Activated CD4-positive, alpha-beta memory T cell treated with anti-CD3 and anti-CD28 coated beads for 36 hours (primary cell): Measurements from ENCODE around the gene CKLF. TPM values are rescaled to one million over a fixed set of nuclear protein-coding genes. Genes with fewer than 3 reads are reported as not detected.
"Not testable (repeated sequence)": the region's sequence is repeated elsewhere in the genome, so short reads cannot be mapped to it uniquely, and the experiment has no call there.

ENCODE experiments used
- CTCF ChIA-PET: fragments of 350-600 bp; sonication (Branson Sonifier 250); formaldehyde crosslinking; loops from one replicate; lab custom pipeline; 2021; ENCODE audit warnings: antibody characterized with exemption, inconsistent platforms; lab: Charles Lee
- POLR2A ChIA-PET: fragments of 350-600 bp; sonication (Branson Sonifier 250); formaldehyde crosslinking; loops from one replicate; lab custom pipeline; 2021; ENCODE audit warnings: antibody characterized with exemption; lab: Charles Lee
- DNase-seq: peaks from one replicate; pipeline ENCODE4 v3.0.0-alpha.2; 2020
- H3K27ac Mint-ChIP-seq: one replicate; pipeline ENCODE4 v1.8.0; 2021; ENCODE audit warnings: mixed read lengths
- H3K27me3 Mint-ChIP-seq: one replicate; pipeline ENCODE4 v1.8.0; 2021; ENCODE audit warnings: mixed read lengths
- H3K36me3 Mint-ChIP-seq: one replicate; pipeline ENCODE4 v1.8.0; 2021; ENCODE audit warnings: mixed read lengths
- H3K4me1 Mint-ChIP-seq: one replicate; pipeline ENCODE4 v1.8.0; 2021; ENCODE audit warnings: low read depth, mixed read lengths
- H3K4me3 Mint-ChIP-seq: one replicate; pipeline ENCODE4 v1.8.0; 2021; ENCODE audit warnings: mild to moderate bottlenecking, mixed read lengths
- H3K9me3 Mint-ChIP-seq: one replicate; pipeline ENCODE4 v1.8.0; 2021; ENCODE audit warnings: mixed read lengths
- intact Hi-C: fragments of 100-400 bp; cut with micrococcal nuclease; formaldehyde crosslinking; loops from one replicate; pipeline ENCODE4 v1.15.1; 2023
- total RNA-seq, 2 experiments: library from RNA; stranded (reverse); gene quantifications; one replicate each; pipeline ENCODE4 v1.2.3, GENCODE V29; 2021

The CKLF gene
- total RNA-seq, 2 experiments from 2014 or later, result 167 to 173 TPM

DNA sequence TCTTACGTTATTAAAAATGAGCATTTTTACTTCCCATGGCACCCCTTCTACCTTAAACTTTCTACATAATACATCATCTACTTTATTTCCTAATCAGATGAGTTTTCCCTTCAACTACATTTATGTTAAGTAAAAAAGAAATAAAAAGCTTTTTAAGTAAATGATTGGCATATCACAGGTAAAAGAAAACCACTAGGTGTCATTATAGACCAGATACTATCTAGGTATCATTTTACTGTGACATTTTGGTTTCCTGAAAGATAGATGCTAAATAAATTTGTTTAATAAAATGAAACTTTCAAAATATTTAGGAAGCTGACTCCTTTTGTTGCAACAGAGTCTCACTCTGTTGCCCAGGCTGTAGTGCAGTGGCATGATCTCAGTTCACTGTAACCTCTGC, 10.0 kb downstream of the CKLF start:
- H3K9me3 Mint-ChIP-seq, result peaks cover 2% of the 10 kb centered on the region
- POLR2A ChIA-PET, result interaction anchor here (1.0 to 2.2 kb wide), 4 partner anchors 9 to 42 kb away, joined by 4 to 27 read pairs (median 14); partner anchors contain the start of genes CKLF and CMTM3

DNA sequence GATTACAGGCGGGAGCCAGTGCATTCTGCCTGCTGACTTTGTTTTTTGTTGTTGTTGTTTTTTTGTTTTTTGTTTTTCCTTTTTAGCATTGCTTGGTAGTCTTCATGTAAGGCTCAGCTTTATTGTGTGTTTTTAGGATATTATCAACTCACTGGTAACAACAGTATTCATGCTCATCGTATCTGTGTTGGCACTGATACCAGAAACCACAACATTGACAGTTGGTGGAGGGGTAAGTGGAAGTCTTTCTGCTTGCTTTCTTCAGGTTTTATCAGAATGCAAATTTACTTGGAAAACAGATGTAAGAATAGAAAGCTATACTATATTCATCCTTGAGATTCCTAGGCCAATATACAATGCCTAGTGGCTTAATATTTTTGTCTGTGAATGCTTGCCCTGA, 10.6 kb downstream of the CKLF start:
- no peak overlapping the region for H3K27ac Mint-ChIP-seq
- CTCF ChIA-PET, result interaction anchor here (0.6 to 4.4 kb wide), 19 partner anchors 10 to 305 kb away, joined by 3 to 44 read pairs (median 4); partner anchors contain the start of genes CKLF and CMTM3
- H3K36me3 Mint-ChIP-seq, result peaks cover 58% of the 10 kb centered on the region
- no peak overlapping the region for H3K4me3 Mint-ChIP-seq
- intact Hi-C loops, result loop anchor here (1.0 to 5.0 kb wide), 3 partner anchors 26 to 309 kb away; partner anchors contain the start of gene DYNC1LI2
- H3K9me3 Mint-ChIP-seq, result peaks cover 2% of the 10 kb centered on the region
- POLR2A ChIA-PET, result interaction anchor here (1.0 to 2.3 kb wide), 8 partner anchors 10 to 155 kb away, joined by 4 to 27 read pairs (median 5); partner anchors contain the start of genes CKLF, CMTM3 and TK2
- H3K4me1 Mint-ChIP-seq, result peaks cover 73% of the 10 kb centered on the region
- DNase-seq, result no peak
- H3K27me3 Mint-ChIP-seq, result no peaks in the 10 kb centered on the region

More for the DNA sequence above, 10.0 kb downstream of the CKLF start:
- CTCF ChIA-PET, result interaction anchor here (0.6 to 4.4 kb wide), 18 partner anchors 10 to 306 kb away, joined by 3 to 44 read pairs (median 4); partner anchors contain the start of genes CKLF and CMTM3
- DNase-seq, result no peak
- intact Hi-C loops, result loop anchor here (5.0 kb wide), 2 partner anchors 190 to 310 kb away; partner anchors contain the start of gene DYNC1LI2
- Mint-ChIP-seq H3K4me3 (no peak overlapping the region), H3K36me3 (peaks cover 57% of the 10 kb centered on the region), H3K27ac (no peak overlapping the region), H3K27me3 (no peaks in the 10 kb centered on the region), H3K4me1 (peaks cover 71% of the 10 kb centered on the region)

DNA sequence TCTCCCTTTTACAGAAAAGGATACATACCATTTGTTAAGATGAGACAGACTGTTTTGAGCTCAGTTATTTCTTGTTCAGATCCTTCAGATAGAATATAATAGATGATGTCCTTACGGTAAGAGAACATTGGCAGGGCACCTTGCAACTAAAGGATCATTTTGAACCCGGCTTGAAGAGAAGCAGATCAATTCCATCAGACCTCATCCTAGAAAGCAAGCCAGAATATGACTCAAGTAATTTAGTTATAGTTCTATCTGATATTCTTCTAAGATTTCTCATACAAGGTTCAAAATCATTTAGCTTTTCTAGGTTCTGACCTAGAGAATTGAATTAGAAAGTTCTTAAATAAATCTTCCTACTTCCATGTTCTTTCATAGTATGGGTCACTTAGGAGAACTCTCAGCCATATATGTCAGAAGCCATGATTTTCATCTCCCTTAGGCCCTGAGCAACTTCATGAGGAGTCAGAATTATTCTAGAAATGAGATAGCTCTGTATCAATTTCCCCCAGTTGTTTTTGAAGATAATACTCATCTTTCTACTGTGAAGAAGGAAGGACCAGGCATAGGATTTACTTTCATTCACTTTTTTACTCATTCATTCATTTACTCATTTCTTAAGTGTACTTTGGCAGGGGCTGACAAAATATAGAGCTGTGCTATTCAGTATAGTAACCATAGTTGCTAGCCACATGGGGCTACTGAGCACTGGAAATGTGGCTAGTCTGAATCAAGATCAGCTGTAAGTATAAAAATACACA, 11.4 kb downstream of the CKLF start:
- ChIA-PET CTCF (interaction anchor here (0.6 to 4.4 kb wide), 19 partner anchors 11 to 304 kb away, joined by 3 to 44 read pairs (median 4); partner anchors contain the start of genes CKLF and CMTM3), POLR2A (interaction anchor here (0.8 to 2.3 kb wide), 12 partner anchors 9 to 309 kb away, joined by 3 to 27 read pairs (median 4); partner anchors contain the start of genes CKLF, CMTM3 and TK2)

DNA sequence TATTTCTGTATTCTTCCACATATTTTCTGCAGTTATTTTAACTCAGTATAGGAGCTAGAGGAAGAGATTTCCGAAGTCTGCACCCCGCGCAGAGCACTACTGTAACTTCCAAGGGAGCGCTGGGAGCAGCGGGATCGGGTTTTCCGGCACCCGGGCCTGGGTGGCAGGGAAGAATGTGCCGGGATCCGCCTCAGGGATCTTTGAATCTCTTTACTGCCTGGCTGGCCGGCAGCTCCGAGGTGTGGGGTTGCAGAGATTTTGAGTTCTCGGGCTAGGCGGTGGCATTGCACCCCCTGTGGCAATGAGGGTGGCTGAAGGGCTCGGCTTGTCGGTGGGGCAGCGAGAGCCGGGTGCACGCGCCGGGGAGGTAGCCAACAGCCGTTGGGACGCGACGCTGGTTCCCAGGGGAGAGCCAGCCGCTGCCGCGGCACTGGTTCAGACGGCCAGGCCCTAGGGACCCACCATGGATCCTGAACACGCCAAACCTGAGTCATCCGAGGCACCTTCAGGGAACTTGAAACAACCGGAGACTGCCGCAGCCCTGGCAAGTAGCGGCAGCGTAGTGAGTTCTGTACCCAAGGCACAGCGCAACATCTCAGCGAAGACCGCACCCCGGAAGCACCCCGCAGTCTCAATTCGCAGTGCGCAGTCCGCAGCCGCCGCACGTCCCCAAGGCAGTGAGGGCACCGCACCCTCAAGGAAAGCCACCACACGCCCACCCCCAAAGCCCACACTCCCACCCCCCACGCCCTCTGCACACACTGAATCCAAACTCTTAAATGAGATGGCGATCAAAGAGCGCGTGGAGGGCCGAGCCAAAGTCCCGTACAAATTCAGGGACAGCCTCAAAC, 13.9 kb downstream of the CKLF start, which contains the start of gene CMTM1:
CMTM1 (plus strand) TSS at position 389 of the 851 bp plus-strand sequence; CDS start at position 464, 75 bp downstream.
- peaks cover 2% of the 10 kb centered on the region for H3K9me3 Mint-ChIP-seq
- no peaks in the 10 kb centered on the region for H3K27me3 Mint-ChIP-seq
- POLR2A ChIA-PET, result no interaction called here
- no peak within 1 kb of the TSS for H3K4me3 Mint-ChIP-seq
- no peak for DNase-seq
- peaks cover 40% of the 10 kb centered on the region for H3K36me3 Mint-ChIP-seq
- CTCF ChIA-PET, result interaction anchor here (1.4 kb wide), 1 partner anchor 42 kb away, joined by 8 read pairs; no protein-coding TSS in a partner anchor
- H3K4me1 Mint-ChIP-seq, result peaks cover 43% of the 10 kb centered on the region
- intact Hi-C loops, result no loop called here
- H3K27ac Mint-ChIP-seq, result no peak within 1 kb of the TSS

More for the DNA sequence above, 11.4 kb downstream of the CKLF start:
- H3K27ac Mint-ChIP-seq, result peak overlapping the region; percentile 75
- H3K36me3 Mint-ChIP-seq, result peaks cover 54% of the 10 kb centered on the region
- no peaks in the 10 kb centered on the region for H3K27me3 Mint-ChIP-seq
- peaks cover 2% of the 10 kb centered on the region for H3K9me3 Mint-ChIP-seq
- H3K4me1 Mint-ChIP-seq, result peaks cover 66% of the 10 kb centered on the region
- H3K4me3 Mint-ChIP-seq, result no peak overlapping the region
- intact Hi-C loops, result loop anchor here (1.0 to 5.0 kb wide), 7 partner anchors 10 to 309 kb away; partner anchors contain the start of gene DYNC1LI2
- DNase-seq, result peak; percentile 45

DNA sequence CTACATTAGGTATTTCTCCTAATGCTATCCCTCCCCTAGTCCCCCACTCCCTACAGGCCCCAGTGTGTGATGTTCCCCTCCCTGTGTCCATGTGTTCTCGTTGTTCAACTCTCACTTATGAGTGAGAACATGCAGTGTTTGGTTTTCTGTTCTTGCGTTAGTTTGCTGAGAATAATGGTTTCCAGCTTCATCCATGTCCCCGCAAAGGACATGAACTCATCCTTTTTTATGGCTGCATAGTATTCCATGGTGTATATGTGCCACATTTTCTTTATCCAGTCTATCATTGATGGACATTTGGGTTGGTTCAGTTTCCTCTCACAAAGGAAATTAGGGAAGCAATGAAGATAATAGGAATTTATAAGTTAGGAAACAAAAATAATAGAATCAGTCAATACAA, 14.9 kb downstream of the CKLF start:
- DNase-seq, H3K4me3 Mint-ChIP-seq, POLR2A ChIA-PET, intact Hi-C loops, CTCF ChIA-PET, H3K9me3 Mint-ChIP-seq, H3K27me3 Mint-ChIP-seq, H3K27ac Mint-ChIP-seq: not testable (repeated sequence)
- Mint-ChIP-seq H3K36me3 (peaks cover 35% of the 10 kb centered on the region), H3K4me1 (peaks cover 36% of the 10 kb centered on the region)

DNA sequence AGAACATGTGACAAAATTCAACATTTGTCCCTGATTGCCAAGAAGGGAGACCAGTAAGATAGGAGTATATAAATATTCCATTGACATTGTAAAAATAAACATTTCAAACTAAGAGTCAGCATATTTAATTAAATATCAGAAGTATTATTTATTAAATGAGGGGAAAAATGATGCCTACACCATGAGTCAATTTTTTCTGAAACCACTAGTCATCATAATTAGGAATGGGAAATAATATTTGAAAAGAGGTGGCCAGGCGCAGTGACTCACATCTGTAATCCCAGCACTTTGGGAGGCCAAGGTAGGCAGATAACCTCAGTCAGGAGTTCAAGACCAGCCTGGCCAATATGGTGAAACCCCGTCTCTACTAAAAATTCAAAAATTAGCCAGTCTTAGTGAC, 16.0 kb downstream of the CKLF start:
- peaks cover 27% of the 10 kb centered on the region for H3K4me1 Mint-ChIP-seq
- H3K27ac Mint-ChIP-seq, result no peak overlapping the region
- no peaks in the 10 kb centered on the region for H3K27me3 Mint-ChIP-seq
- ChIA-PET CTCF (interaction anchor here (1.3 kb wide), 1 partner anchor 40 kb away, joined by 4 read pairs; no protein-coding TSS in a partner anchor), POLR2A (no interaction called here)
- no peak overlapping the region for H3K4me3 Mint-ChIP-seq
- intact Hi-C loops, result no loop called here
- peaks cover 31% of the 10 kb centered on the region for H3K36me3 Mint-ChIP-seq
- DNase-seq, result no peak
- peaks cover 2% of the 10 kb centered on the region for H3K9me3 Mint-ChIP-seq

DNA sequence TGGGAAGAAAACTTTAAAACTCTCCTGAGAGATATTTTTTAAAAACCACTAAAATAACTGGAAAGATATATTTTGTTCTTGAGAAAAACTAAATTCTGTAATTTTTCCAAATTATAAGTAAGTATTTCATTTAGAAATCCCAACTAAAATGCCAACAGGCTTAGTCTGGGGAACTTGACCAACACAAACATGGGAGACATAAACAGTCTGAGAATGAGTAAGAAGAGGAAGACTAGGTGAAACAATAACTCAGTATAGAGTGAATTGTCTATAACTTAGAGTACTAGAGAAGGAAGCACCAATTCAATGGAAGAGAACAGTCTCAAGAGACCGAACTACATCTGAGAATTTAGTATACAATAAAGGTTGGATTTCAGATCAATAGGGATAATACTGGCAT, 16.8 kb downstream of the CKLF start:
- H3K4me3 Mint-ChIP-seq, result no peak overlapping the region
- POLR2A ChIA-PET, result interaction anchor here (0.6 kb wide), 2 partner anchors 16 to 255 kb away, joined by 3 to 4 read pairs; no protein-coding TSS in a partner anchor
- H3K4me1 Mint-ChIP-seq, result peaks cover 20% of the 10 kb centered on the region
- CTCF ChIA-PET, result interaction anchor here (0.6 to 1.8 kb wide), 5 partner anchors 39 to 193 kb away, joined by 3 to 6 read pairs (median 5); no protein-coding TSS in a partner anchor
- DNase-seq, result no peak
- no peaks in the 10 kb centered on the region for H3K27me3 Mint-ChIP-seq
- H3K36me3 Mint-ChIP-seq, result peaks cover 29% of the 10 kb centered on the region
- peaks cover 2% of the 10 kb centered on the region for H3K9me3 Mint-ChIP-seq
- intact Hi-C loops, result no loop called here
- no peak overlapping the region for H3K27ac Mint-ChIP-seq

DNA sequence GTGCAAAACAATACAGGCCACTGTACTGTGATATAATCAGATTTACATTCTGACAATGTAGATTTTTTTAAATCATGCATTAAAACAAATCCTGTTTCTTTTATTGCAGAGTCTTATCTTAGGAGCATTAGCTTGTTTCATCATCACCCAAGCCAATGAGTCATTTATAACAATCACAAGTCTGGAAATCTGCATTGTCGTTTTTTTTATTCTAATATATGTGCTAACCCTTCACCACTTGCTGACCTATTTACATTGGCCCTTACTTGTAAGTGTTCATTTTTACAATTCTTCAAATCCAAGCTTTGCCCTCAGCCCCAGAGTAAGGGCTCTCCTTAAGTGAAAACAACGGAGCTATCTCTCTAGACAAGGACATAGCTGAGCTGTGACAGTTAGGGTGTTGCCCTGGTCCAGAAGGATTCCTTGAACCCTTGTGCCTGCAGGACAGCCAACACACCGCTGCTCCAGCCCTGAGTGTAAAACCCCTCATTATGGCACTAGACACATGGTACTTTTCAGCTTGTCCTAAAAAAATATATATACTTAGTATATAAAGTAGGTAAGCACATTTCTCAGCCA, 17.5 kb downstream of the CKLF start:
- POLR2A ChIA-PET, result no interaction called here
- H3K4me3 Mint-ChIP-seq, result no peak overlapping the region
- peaks cover 2% of the 10 kb centered on the region for H3K9me3 Mint-ChIP-seq
- H3K27ac Mint-ChIP-seq, result no peak overlapping the region
- CTCF ChIA-PET, result interaction anchor here (0.7 to 1.8 kb wide), 6 partner anchors 19 to 85 kb away, joined by 3 to 5 read pairs (median 3); no protein-coding TSS in a partner anchor
- no peaks in the 10 kb centered on the region for H3K27me3 Mint-ChIP-seq
- H3K36me3 Mint-ChIP-seq, result peaks cover 26% of the 10 kb centered on the region
- intact Hi-C loops, result no loop called here
- no peak for DNase-seq
- peaks cover 16% of the 10 kb centered on the region for H3K4me1 Mint-ChIP-seq

DNA sequence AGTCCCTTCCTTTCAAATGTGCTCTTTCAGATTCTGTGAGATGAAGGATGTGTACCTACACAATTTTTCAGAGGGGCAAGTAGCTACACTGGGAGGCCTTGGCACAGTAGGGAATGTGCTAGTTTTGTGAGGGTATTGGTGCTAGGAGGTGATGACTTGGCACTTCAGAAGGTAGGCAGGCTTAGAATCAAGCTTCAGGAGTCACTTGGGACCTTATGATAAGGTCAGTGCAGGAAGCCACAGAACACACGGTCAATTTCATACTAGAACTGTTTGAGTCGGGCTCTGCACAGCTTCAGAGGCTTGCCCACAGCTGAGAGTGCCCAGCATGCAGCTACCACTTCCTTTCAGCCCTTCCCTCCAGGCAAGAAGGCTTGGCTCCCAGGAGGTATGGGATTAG, 20.0 kb downstream of the CKLF start:
- POLR2A ChIA-PET, result interaction anchor here (0.9 to 1.8 kb wide), 2 partner anchors 9 to 165 kb away, joined by 3 to 4 read pairs; no protein-coding TSS in a partner anchor

DNA sequence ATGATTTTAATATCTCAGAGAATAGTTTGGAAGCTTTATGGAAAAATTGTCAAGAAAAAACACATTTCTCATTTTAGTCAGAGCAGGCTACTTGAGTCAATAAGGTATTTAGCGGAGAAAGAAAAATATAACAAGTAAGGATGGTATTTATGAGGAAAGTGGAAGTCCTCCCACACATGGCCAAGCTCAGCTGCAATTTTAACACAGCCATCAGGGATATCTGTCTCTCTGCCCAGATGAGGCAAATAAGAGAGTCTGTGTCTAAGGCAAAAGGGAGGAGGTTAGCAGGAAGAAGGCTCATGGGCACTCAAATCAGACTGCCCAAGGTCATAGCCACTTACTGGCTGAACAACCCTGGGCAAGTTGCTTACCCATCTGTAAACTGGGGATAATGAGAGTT, 21.7 kb downstream of the CKLF start:
- POLR2A ChIA-PET, result interaction anchor here (1.2 kb wide), 1 partner anchor 10 kb away, joined by 6 read pairs; no protein-coding TSS in a partner anchor
- no peaks in the 10 kb centered on the region for H3K36me3 Mint-ChIP-seq

More for the DNA sequence above, 20.0 kb downstream of the CKLF start:
- peaks cover 9% of the 10 kb centered on the region for H3K4me1 Mint-ChIP-seq
- H3K4me3 Mint-ChIP-seq, result no peak overlapping the region
- peaks cover 5% of the 10 kb centered on the region for H3K36me3 Mint-ChIP-seq
- H3K9me3 Mint-ChIP-seq, result no peaks in the 10 kb centered on the region
- CTCF ChIA-PET, result interaction anchor here (0.9 to 1.6 kb wide), 2 partner anchors 17 to 33 kb away, joined by 3 to 4 read pairs; partner anchors contain the start of gene CMTM3
- DNase-seq, result no peak
- H3K27me3 Mint-ChIP-seq, result no peaks in the 10 kb centered on the region
- intact Hi-C loops, result no loop called here
- no peak overlapping the region for H3K27ac Mint-ChIP-seq

More for the DNA sequence above, 21.7 kb downstream of the CKLF start:
- CTCF ChIA-PET, result interaction anchor here (0.8 to 2.0 kb wide), 4 partner anchors 22 to 166 kb away, joined by 3 to 5 read pairs (median 3); partner anchors contain the start of gene CKLF
- H3K4me3 Mint-ChIP-seq, result no peak overlapping the region
- no peak for DNase-seq
- H3K27ac Mint-ChIP-seq, result no peak overlapping the region
- H3K4me1 Mint-ChIP-seq, result peaks cover 7% of the 10 kb centered on the region
- H3K27me3 Mint-ChIP-seq, result peaks cover 10% of the 10 kb centered on the region
- no peaks in the 10 kb centered on the region for H3K9me3 Mint-ChIP-seq
- intact Hi-C loops, result no loop called here
